ENCODE results near the gene COQ9.
"Not testable (repeated sequence)": the region's sequence is repeated elsewhere in the genome, so short reads cannot be mapped to it uniquely, and the experiment has no call there.

The COQ9 gene, protein sequence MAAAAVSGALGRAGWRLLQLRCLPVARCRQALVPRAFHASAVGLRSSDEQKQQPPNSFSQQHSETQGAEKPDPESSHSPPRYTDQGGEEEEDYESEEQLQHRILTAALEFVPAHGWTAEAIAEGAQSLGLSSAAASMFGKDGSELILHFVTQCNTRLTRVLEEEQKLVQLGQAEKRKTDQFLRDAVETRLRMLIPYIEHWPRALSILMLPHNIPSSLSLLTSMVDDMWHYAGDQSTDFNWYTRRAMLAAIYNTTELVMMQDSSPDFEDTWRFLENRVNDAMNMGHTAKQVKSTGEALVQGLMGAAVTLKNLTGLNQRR

DNA sequence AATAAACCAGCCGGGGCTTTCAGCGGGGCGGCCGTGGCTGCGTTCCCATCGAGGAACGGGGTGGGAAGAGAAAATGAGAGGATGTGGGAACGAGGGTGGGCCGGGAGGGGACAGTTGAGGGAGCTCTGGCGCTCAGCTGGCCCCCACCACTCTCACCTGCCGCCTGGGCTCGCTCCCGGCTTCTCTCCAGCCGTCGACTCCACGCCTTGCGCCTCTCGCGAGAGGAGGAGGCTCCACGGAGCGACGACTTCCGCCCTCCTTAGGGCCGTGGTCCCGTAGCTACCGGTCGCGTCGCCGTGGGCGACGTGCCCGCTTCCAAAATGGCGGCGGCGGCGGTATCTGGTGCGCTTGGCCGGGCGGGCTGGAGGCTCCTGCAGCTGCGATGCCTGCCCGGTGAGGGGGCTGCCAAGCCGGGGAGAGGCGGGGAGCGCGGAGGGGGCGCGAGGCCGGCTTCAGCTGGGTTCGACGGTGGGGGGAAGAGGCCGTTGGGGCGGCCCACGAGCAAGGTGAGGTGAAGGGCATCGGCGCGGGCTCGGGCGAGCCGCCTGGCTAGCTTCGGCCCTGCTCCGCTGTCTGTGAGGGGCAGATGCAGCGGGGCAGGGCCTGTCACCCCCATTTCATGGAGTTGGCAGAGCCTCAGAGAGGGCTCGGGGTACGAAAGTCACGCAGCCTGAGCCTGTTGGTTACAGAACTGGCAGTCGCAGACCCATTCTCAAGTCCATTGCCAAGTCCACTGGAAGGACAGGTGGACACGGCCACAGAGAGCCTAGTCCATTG lies at the start of gene COQ9, which contains the start of gene CIAPIN1:
COQ9 (plus strand) TSS at position 294 of the 777 bp plus-strand sequence; CDS start at position 321, 27 bp downstream.
CIAPIN1 (minus strand) TSS at position 200 of the 777 bp plus-strand sequence. CDS start 6,457 bp downstream, outside the sequence.
- Histone ChIP-seq H3K4me3 (ENCODE audit: low read length) (peak within 1 kb of the TSS; percentile 90), H3K4me1 (ENCODE audit: control insufficient read depth, insufficient read depth, low read length) (peaks cover 13% of the 10 kb centered on the region), H3K36me3 (ENCODE audit: control insufficient read depth, insufficient read depth, low read length) (peaks cover 11% of the 10 kb centered on the region), H3K27ac (ENCODE audit: low read depth, low read length) (peak within 1 kb of the TSS; percentile 96), H3K27me3 (ENCODE audit: control insufficient read depth, insufficient read depth, low read length) (no peaks in the 10 kb centered on the region), H3K9ac (ENCODE audit: low read length) (peak within 1 kb of the TSS; percentile 72)

DNA sequence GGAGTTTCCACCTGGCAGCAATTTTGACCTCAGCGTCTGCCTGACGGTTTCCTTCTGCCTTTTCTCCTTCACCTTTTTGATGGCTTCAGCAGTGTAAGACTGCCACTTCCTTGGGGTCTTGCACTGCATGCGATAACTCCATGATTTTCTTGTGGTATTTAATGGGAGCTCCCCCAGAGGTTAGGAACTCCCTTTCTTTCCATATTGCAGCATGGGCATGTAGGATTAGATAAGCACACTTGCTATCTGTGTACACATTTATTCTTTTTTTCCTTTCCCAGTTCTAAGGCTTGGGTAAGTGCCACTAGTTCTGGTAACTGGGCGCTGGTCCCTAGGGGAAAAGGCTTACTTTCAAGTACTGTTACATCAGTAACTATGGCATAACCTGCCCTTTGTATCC lies 49.8 kb upstream of the COQ9 start:
- H3K36me3 ChIP-seq (ENCODE audit: control insufficient read depth, insufficient read depth, low read length); H3K9ac ChIP-seq (ENCODE audit: low read length); H3K27ac ChIP-seq (ENCODE audit: low read depth, low read length); H3K27me3 ChIP-seq (ENCODE audit: control insufficient read depth, insufficient read depth, low read length); H3K4me1 ChIP-seq (ENCODE audit: control insufficient read depth, insufficient read depth, low read length); H3K4me3 ChIP-seq (ENCODE audit: low read length): not testable (repeated sequence)

DNA sequence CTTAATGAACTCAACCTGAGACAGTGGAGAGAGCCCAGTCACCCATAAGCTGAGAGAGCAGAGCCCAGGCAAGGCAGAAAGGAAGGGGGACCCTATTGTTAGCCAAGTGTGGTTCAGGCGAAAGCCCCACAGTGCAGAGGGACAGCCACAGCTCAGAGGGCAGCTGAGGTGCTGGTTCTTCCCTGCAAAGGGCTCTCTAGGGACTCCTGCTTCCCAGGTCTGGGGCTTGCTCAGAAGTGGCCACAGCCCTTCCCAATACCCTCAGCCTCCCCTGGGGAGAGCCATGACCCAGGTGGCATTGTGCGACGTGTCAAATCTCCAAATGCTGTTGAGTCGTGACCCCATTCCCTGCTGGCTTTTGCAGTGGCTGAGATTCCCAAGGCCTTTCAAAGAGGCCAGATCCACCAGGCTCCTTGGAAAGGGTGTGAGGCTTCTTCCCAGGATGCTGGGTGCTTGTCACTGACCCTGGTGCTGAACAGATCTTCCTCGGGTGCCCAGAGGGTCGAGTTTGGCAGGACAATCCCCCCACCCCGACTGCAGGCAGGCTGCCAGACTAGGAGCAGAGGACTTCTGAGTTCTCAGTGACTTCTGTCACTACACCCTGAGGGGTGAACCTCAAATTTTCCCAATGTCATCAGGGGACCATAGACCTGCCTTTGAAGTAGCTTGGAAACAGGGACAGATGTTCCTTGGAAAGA lies 45.2 kb upstream of the COQ9 start:
- Histone ChIP-seq H3K4me3 (ENCODE audit: low read length) (no peak overlapping the region), H3K36me3 (ENCODE audit: control insufficient read depth, insufficient read depth, low read length) (no peaks in the 10 kb centered on the region), H3K9ac (ENCODE audit: low read length) (no peak overlapping the region), H3K27ac (ENCODE audit: low read depth, low read length) (no peak overlapping the region), H3K4me1 (ENCODE audit: control insufficient read depth, insufficient read depth, low read length) (no peaks in the 10 kb centered on the region), H3K27me3 (ENCODE audit: control insufficient read depth, insufficient read depth, low read length) (no peaks in the 10 kb centered on the region)

DNA sequence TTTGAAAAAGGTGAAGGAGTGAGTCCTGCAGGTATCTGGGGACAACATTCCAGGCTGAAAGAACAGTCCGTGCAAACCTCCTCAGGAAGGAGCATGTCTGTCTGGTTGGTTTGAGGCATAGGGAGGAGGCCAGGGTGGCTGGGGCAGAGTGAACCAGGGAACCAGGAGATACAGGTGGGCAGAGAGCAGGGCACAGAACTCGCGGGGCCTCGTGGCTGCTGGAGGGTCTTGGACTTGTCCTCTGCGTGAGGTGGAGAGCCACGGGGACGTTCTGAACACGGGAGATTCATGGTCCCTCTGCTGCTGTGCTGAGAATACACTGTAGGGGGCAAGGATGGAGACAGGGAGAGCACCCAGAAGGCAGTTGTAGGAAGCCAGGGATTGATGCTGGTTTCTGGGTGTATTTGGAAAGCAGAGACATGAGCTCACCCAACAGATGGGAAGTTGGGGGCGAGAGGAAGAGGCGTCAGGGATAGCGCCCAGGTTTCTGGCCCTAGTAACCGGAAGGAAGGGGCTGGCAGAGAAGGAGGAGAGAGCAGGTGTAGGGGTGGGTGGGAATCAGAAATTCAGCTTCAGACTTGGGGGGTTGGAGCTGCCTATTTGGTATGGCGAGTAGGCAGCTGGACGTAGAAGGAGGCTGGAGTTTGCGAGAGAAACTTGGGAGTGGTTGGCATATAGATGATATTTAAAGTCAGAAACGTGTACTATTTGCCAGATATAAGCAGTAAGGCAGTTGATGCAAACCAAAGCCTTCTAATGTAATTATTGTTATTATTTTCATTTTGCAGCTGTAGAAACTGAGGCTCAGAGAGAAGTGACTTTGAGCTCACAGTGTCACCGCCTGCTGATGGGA lies 43.1 kb upstream of the COQ9 start, which contains the start of gene CCL17:
CCL17 (plus strand) TSS at position 803 of the 853 bp plus-strand sequence. CDS start 9,166 bp downstream, outside the sequence.
- H3K4me3 ChIP-seq (ENCODE audit: low read length) = no peak within 1 kb of the TSS
- no peak within 1 kb of the TSS for H3K9ac ChIP-seq (ENCODE audit: low read length)
- H3K27ac ChIP-seq (ENCODE audit: low read depth, low read length) = no peak within 1 kb of the TSS
- H3K4me1 ChIP-seq (ENCODE audit: control insufficient read depth, insufficient read depth, low read length) = no peaks in the 10 kb centered on the region
- no peaks in the 10 kb centered on the region for H3K36me3 ChIP-seq (ENCODE audit: control insufficient read depth, insufficient read depth, low read length)
- H3K27me3 ChIP-seq (ENCODE audit: control insufficient read depth, insufficient read depth, low read length) = no peaks in the 10 kb centered on the region

DNA sequence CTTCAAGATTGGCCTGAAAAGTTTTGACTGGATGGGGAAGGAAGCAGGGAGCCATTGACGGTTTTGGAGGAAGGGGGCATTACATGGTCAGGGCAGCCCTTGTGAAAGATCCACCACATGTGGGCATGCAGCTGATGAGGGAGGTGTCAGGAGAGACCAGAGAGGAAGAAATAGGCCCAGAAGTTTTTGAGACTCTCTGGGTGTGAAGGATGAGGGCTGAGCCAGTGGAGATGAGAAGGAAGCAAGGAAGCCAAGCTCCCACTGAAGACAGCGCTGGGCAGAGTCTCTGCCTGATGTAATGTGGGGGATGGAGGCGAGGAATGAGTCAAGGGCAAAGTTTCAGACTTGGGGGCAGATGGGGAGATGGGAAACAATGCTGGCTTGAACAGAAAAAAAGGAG lies 42.2 kb upstream of the COQ9 start:
- H3K9ac ChIP-seq (ENCODE audit: low read length) = no peak overlapping the region

DNA sequence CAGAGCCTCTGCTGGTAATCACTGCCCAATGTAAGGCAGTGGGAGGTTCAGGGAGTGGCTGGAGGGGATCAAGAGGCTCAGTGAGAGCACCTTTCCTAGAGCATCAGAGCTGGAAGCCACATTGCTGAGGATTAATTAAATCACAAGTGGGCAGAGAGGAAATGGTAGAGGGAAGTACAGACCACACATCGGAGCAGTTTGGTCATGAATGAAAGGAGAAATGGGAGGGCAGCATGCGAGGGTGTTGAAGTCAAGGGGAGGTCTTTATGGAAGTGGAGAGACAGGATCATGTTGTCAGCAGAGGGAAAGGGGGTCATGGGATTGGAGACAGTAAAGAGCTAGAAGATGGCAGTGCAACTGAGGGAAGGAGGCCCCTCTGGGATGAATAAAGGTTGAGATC lies 40.4 kb upstream of the COQ9 start:
- Histone ChIP-seq H3K4me3 (ENCODE audit: low read length) (no peak overlapping the region), H3K9ac (ENCODE audit: low read length) (no peak overlapping the region), H3K36me3 (ENCODE audit: control insufficient read depth, insufficient read depth, low read length) (no peaks in the 10 kb centered on the region), H3K27ac (ENCODE audit: low read depth, low read length) (no peak overlapping the region), H3K4me1 (ENCODE audit: control insufficient read depth, insufficient read depth, low read length) (no peaks in the 10 kb centered on the region), H3K27me3 (ENCODE audit: control insufficient read depth, insufficient read depth, low read length) (no peaks in the 10 kb centered on the region)

More for the DNA sequence above, 42.2 kb upstream of the COQ9 start:
- H3K4me3 ChIP-seq (ENCODE audit: low read length) = no peak overlapping the region
- no peaks in the 10 kb centered on the region for H3K36me3 ChIP-seq (ENCODE audit: control insufficient read depth, insufficient read depth, low read length)
- no peaks in the 10 kb centered on the region for H3K27me3 ChIP-seq (ENCODE audit: control insufficient read depth, insufficient read depth, low read length)
- no peak overlapping the region for H3K27ac ChIP-seq (ENCODE audit: low read depth, low read length)
- no peaks in the 10 kb centered on the region for H3K4me1 ChIP-seq (ENCODE audit: control insufficient read depth, insufficient read depth, low read length)

DNA sequence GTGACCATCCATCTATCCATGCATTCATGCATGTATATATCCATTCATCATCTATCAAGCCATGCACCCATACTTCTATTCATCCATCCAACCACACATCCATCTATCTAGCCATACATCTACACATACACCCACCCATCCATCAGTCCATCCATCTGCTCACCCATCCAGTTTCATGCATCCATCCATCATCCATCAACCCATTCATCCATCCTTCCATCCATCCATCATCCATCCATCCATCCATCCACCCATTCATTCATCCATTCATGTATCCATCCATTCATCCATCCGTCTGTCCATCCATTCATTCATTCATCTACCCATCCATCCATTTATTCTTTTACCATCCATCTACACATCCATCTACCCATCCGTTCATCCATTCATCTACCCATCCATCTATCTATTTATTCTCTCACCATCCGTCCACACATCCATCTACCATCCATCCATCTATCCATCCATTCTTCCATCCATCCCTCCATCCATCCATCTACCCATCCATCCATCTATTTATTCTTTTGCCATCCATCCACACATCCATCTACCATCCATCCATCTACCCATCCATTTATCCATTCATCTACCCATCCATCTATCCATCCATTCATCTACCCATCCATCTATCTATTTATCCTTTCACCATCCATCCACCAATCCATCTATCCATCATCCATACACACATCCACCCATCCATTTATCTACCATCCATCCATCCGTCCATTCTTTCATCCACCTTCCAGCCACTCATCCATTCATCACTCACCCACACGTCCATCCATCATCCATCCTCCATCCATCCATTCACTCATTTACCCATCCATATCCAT lies 39.5 kb upstream of the COQ9 start:
- Histone ChIP-seq H3K27me3 (ENCODE audit: control insufficient read depth, insufficient read depth, low read length) (no peaks in the 10 kb centered on the region), H3K9ac (ENCODE audit: low read length) (no peak overlapping the region), H3K4me1 (ENCODE audit: control insufficient read depth, insufficient read depth, low read length) (no peaks in the 10 kb centered on the region), H3K36me3 (ENCODE audit: control insufficient read depth, insufficient read depth, low read length) (no peaks in the 10 kb centered on the region), H3K4me3 (ENCODE audit: low read length) (no peak overlapping the region), H3K27ac (ENCODE audit: low read depth, low read length) (no peak overlapping the region)

DNA sequence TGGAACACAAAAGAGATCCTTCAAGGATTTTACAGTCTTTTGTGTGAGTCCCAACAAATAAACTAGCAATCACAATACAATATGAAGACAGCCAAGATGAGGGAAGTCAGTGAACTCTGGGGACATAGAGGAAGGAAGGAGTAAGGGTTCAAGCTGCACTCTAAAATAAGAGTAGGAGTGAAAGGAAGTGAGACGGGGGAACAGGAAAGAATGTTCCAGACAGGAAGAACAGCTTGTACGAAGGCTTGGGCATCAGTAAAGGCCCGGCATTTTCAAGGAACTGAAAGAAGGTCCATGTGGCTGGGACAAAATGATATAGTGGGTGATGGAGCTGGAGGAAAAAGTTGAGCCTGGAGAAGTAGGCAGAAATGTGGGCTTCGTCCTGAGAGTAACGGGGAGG lies 38.2 kb upstream of the COQ9 start:
- H3K27ac ChIP-seq (ENCODE audit: low read depth, low read length) = no peak overlapping the region
- no peaks in the 10 kb centered on the region for H3K36me3 ChIP-seq (ENCODE audit: control insufficient read depth, insufficient read depth, low read length)
- no peak overlapping the region for H3K4me3 ChIP-seq (ENCODE audit: low read length)

DNA sequence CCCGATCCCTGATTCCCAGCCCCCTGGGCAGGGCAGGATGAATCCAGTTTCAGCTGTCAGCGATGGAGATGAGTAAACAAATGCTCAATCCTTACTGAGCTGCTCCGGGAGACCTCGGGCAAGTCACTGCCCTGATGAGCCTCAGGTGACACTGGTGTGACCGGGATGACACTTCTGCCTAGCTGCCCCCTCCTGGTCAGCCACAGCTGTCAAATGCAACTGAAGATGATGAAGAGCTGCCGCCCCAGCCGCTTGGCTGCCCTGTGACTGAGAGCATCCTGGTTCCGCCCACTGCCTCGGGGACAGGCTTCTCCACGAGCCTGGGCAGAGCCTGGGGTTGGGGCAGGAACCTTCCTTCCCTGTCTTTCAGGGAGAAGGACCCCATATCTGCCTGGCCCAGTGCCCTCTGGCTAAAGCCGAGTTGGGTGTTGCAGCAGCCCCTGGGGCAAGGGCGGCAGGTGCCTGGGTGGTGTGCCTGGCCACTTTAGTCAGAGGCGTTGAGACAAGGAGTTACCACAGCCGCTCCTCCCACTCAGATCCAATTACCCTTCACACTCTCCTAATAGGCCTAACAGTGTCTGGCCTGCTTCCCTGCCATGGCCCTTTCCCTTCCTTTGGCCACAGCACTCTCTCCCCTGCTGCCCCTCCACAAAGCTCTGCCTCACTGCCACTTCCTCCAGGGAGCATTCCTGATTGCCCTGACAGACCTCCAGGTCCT lies 37.2 kb upstream of the COQ9 start:
- no peaks in the 10 kb centered on the region for H3K4me1 ChIP-seq (ENCODE audit: control insufficient read depth, insufficient read depth, low read length)
- H3K36me3 ChIP-seq (ENCODE audit: control insufficient read depth, insufficient read depth, low read length) = no peaks in the 10 kb centered on the region
- H3K27me3 ChIP-seq (ENCODE audit: control insufficient read depth, insufficient read depth, low read length) = no peaks in the 10 kb centered on the region
- H3K9ac ChIP-seq (ENCODE audit: low read length) = no peak overlapping the region
- no peak overlapping the region for H3K27ac ChIP-seq (ENCODE audit: low read depth, low read length)
- no peak overlapping the region for H3K4me3 ChIP-seq (ENCODE audit: low read length)

More for the DNA sequence above, 38.2 kb upstream of the COQ9 start:
- no peaks in the 10 kb centered on the region for H3K4me1 ChIP-seq (ENCODE audit: control insufficient read depth, insufficient read depth, low read length)
- H3K9ac ChIP-seq (ENCODE audit: low read length) = no peak overlapping the region
- no peaks in the 10 kb centered on the region for H3K27me3 ChIP-seq (ENCODE audit: control insufficient read depth, insufficient read depth, low read length)

DNA sequence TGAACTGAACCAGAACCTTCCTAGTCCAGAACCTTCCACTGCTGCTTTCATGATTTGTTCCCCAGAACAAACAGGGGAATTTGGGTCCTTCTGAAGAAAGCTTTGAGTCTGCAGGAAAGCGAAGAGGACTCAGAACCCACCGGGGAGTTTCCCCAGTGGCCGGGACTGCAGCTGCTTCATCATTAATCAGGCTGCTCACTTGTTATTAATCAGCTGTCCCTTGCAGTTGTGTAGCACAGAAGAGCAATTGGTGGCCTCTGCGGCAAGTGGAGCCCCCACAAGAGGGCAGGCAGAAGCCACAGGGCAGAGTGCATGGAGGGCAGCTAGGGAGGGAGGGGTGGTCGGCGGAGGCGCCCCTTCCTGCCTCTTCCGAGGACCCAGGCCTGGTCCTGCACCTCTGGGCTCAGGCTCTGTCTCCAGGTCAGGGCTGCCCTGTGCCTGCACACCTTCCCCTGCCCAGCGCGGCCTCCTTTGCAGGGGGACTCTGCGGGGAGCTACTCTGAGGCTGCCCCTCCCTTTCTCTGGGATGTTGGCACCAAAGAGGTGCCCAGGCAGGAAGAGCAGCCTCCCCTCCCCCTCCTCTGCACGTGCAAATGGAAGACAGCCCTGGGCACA lies 35.8 kb upstream of the COQ9 start:
- Histone ChIP-seq H3K9ac (ENCODE audit: low read length) (no peak overlapping the region), H3K4me3 (ENCODE audit: low read length) (no peak overlapping the region), H3K27ac (ENCODE audit: low read depth, low read length) (no peak overlapping the region), H3K4me1 (ENCODE audit: control insufficient read depth, insufficient read depth, low read length) (no peaks in the 10 kb centered on the region), H3K36me3 (ENCODE audit: control insufficient read depth, insufficient read depth, low read length) (no peaks in the 10 kb centered on the region), H3K27me3 (ENCODE audit: control insufficient read depth, insufficient read depth, low read length) (no peaks in the 10 kb centered on the region)

All from rectal smooth muscle tissue (tissue), 1 donor.